Measurements from ENCODE around the gene GAPVD1. TPM values are rescaled to one million over a fixed set of nuclear protein-coding genes. Genes with fewer than 3 reads are reported as not detected.
"Not testable (repeated sequence)": the region's sequence is repeated elsewhere in the genome, so short reads cannot be mapped to it uniquely, and the experiment has no call there.

GAPVD1 gene
- total RNA-seq, 2 donors from 2014 or later, result 44.4 to 48.4 TPM

DNA sequence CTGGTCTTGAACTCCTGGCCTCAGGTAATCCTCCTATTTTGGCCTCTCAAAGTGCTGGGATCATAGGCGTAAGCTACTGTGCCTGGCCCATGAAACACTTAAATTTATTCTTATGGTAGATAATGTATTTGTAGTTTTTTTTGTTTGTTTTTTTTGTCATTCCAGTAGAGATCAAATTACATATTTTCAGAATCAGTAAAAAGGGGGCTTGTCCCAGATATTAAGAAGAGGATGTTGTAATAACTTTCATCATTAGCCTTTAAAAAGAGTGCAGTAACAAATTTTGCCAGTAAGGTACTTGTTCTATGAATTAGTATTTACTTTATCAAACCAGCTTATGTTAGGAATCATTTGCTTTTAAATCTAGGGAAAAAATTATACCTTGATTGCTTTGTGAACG lies 42.6 kb downstream of the GAPVD1 start:
- no peak overlapping the region for H3K27ac ChIP-seq (ENCODE audit: low read depth, low read length)
- 100% methylated on average over 2 of the region's 2 CpGs; no CpG with 5 or more reads in 1 of the 2 experiments for WGBS, 2 experiments (ENCODE audit: insufficient coverage in 1 of 2, insufficient read length in 1 of 2)

DNA sequence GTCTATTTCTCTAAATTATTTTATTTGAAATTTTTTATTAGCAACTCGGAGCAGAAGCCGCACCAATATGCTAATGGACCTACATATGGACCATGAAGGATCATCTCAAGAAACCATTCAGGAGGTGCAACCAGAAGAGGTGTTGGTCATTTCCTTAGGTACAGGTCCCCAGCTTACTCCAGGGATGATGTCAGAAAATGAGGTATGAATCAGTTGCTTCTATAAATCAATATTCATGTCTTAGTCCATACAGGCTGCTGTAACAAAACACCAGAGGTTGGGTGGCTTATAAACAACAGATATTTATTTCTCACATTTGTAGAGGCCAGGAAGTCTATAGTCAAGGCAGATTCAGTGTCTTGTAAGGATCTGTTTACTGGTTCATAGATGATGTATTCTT lies 50.8 kb downstream of the GAPVD1 start:
- peaks cover 4% of the 10 kb centered on the region for H3K4me1 Mint-ChIP-seq
- H3K27ac ChIP-seq (ENCODE audit: low read depth, low read length), result no peak overlapping the region
- H3K9ac ChIP-seq (ENCODE audit: extremely low read depth, low read length, poor library complexity, severe bottlenecking), result no peak overlapping the region
- H3K36me3 ChIP-seq (ENCODE audit: control insufficient read depth, insufficient read depth, low read length), result peaks cover 72% of the 10 kb centered on the region
- no peaks in the 10 kb centered on the region for H3K27me3 ChIP-seq (ENCODE audit: control insufficient read depth, insufficient read depth, low read length, poor library complexity, severe bottlenecking)
- no peak for DNase-seq
- H3K27ac Mint-ChIP-seq, result no peak overlapping the region
- peaks cover 14% of the 10 kb centered on the region for H3K9me3 ChIP-seq (ENCODE audit: control insufficient read depth, low read length)
- peaks cover 67% of the 10 kb centered on the region for H3K36me3 Mint-ChIP-seq (ENCODE audit: low read depth)
- H3K4me3 ChIP-seq (ENCODE audit: low read length), result no peak overlapping the region
- no peaks in the 10 kb centered on the region for H3K27me3 Mint-ChIP-seq (ENCODE audit: insufficient read depth)
- peaks cover 6% of the 10 kb centered on the region for H3K9me3 Mint-ChIP-seq
- H3K4me3 Mint-ChIP-seq, result no peak overlapping the region
- peaks cover 3% of the 10 kb centered on the region for H3K4me1 ChIP-seq (ENCODE audit: control insufficient read depth, insufficient read depth, low read length)
- 100% methylated on average over 2 of the region's 2 CpGs for WGBS, 2 experiments (ENCODE audit: insufficient coverage in 1 of 2, insufficient read length in 1 of 2)
- TF ChIP-seq, protein P1, sequence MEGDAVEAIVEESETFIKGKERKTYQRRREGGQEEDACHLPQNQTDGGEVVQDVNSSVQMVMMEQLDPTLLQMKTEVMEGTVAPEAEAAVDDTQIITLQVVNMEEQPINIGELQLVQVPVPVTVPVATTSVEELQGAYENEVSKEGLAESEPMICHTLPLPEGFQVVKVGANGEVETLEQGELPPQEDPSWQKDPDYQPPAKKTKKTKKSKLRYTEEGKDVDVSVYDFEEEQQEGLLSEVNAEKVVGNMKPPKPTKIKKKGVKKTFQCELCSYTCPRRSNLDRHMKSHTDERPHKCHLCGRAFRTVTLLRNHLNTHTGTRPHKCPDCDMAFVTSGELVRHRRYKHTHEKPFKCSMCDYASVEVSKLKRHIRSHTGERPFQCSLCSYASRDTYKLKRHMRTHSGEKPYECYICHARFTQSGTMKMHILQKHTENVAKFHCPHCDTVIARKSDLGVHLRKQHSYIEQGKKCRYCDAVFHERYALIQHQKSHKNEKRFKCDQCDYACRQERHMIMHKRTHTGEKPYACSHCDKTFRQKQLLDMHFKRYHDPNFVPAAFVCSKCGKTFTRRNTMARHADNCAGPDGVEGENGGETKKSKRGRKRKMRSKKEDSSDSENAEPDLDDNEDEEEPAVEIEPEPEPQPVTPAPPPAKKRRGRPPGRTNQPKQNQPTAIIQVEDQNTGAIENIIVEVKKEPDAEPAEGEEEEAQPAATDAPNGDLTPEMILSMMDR (conservative IDR thresholded peaks at IDR 0.05), result no peak

More for the DNA sequence above, 42.6 kb downstream of the GAPVD1 start:
- Histone ChIP-seq H3K27me3 (ENCODE audit: control insufficient read depth, insufficient read depth, low read length, poor library complexity, severe bottlenecking) (no peaks in the 10 kb centered on the region), H3K4me3 (ENCODE audit: low read length) (no peak overlapping the region), H3K4me1 (ENCODE audit: control insufficient read depth, insufficient read depth, low read length) (peaks cover 6% of the 10 kb centered on the region), H3K9ac (ENCODE audit: extremely low read depth, low read length, poor library complexity, severe bottlenecking) (no peak overlapping the region), H3K9me3 (ENCODE audit: control insufficient read depth, low read length) (peaks cover 6% of the 10 kb centered on the region), H3K36me3 (ENCODE audit: control insufficient read depth, insufficient read depth, low read length) (peaks cover 55% of the 10 kb centered on the region)
- no peak overlapping the region for H3K27ac Mint-ChIP-seq
- no peaks in the 10 kb centered on the region for H3K27me3 Mint-ChIP-seq (ENCODE audit: insufficient read depth)
- DNase-seq, result no peak
- no peaks in the 10 kb centered on the region for H3K9me3 Mint-ChIP-seq
- H3K4me1 Mint-ChIP-seq, result peaks cover 14% of the 10 kb centered on the region
- H3K4me3 Mint-ChIP-seq, result no peak overlapping the region
- peaks cover 55% of the 10 kb centered on the region for H3K36me3 Mint-ChIP-seq (ENCODE audit: low read depth)
- TF ChIP-seq, protein P1 (conservative IDR thresholded peaks at IDR 0.05), result no peak

DNA sequence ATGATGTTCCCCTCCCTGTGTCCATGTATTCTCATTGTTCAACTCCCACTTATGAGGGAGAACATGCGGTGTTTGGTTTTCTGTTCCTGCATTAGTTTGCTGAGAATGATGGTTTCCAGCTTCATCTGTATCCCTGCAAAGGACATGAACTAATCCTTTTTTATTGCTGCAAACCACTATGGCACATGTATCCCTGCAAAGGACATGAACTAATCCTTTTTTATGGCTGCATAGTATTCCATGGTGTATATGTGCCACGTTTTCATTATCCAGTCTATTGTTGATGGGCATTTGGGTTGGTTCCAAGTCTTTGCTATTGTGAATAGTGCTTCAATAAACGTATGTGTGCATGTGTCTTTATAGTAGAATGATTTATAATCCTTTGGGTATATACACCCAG lies 54.7 kb downstream of the GAPVD1 start:
- not testable (repeated sequence) for DNase-seq; H3K27ac Mint-ChIP-seq; H3K9ac ChIP-seq (ENCODE audit: extremely low read depth, low read length, poor library complexity, severe bottlenecking); H3K27me3 ChIP-seq (ENCODE audit: control insufficient read depth, insufficient read depth, low read length, poor library complexity, severe bottlenecking); H3K9me3 Mint-ChIP-seq; H3K4me1 ChIP-seq (ENCODE audit: control insufficient read depth, insufficient read depth, low read length); H3K4me1 Mint-ChIP-seq; H3K4me3 ChIP-seq (ENCODE audit: low read length); H3K27ac ChIP-seq (ENCODE audit: low read depth, low read length); H3K27me3 Mint-ChIP-seq (ENCODE audit: insufficient read depth); H3K4me3 Mint-ChIP-seq
- Histone ChIP-seq H3K9me3 (ENCODE audit: control insufficient read depth, low read length) (peaks cover 24% of the 10 kb centered on the region), H3K36me3 (ENCODE audit: control insufficient read depth, insufficient read depth, low read length) (peaks cover 70% of the 10 kb centered on the region)
- 84 to 100% methylated on average over 1 to 3 of the region's 3 CpGs for WGBS, 2 experiments (ENCODE audit: insufficient coverage in 1 of 2, insufficient read length in 1 of 2)
- H3K36me3 Mint-ChIP-seq (ENCODE audit: low read depth), result peaks cover 70% of the 10 kb centered on the region

DNA sequence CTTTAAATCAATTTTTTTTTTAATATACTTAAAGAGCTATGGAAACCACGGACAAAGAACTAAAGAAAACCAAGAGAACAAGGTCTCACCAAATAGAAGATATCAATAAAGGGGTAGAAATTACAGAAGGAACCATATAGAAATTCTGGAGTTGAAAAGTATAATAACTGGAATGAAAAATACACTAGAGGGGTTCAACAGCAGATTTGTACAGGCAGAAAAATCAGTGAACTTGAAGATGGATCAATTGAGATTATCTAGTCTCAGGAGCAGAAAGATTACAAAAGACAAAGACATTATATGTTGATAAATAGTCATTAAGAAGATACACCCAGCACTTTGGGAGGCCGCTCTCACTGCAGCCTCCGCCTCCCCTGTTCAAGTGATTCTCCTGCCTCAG lies 56.1 kb downstream of the GAPVD1 start:
- no peak for DNase-seq
- Histone ChIP-seq H3K4me3 (ENCODE audit: low read length) (no peak overlapping the region), H3K4me1 (ENCODE audit: control insufficient read depth, insufficient read depth, low read length) (no peaks in the 10 kb centered on the region), H3K36me3 (ENCODE audit: control insufficient read depth, insufficient read depth, low read length) (peaks cover 69% of the 10 kb centered on the region), H3K9me3 (ENCODE audit: control insufficient read depth, low read length) (peaks cover 24% of the 10 kb centered on the region), H3K27me3 (ENCODE audit: control insufficient read depth, insufficient read depth, low read length, poor library complexity, severe bottlenecking) (no peaks in the 10 kb centered on the region), H3K9ac (ENCODE audit: extremely low read depth, low read length, poor library complexity, severe bottlenecking) (no peak overlapping the region), H3K27ac (ENCODE audit: low read depth, low read length) (no peak overlapping the region)
- no peak overlapping the region for H3K4me3 Mint-ChIP-seq
- H3K9me3 Mint-ChIP-seq, result peaks cover 6% of the 10 kb centered on the region
- H3K27ac Mint-ChIP-seq, result no peak overlapping the region
- H3K4me1 Mint-ChIP-seq, result no peaks in the 10 kb centered on the region
- TF ChIP-seq, protein P1 (conservative IDR thresholded peaks at IDR 0.05), result no peak
- H3K27me3 Mint-ChIP-seq (ENCODE audit: insufficient read depth), result no peaks in the 10 kb centered on the region
- WGBS, 2 experiments (ENCODE audit: insufficient coverage in 1 of 2, insufficient read length in 1 of 2), result 94 to 98% methylated on average over 2 to 3 of the region's 3 CpGs
- peaks cover 71% of the 10 kb centered on the region for H3K36me3 Mint-ChIP-seq (ENCODE audit: low read depth)
